ENCODE data around the gene CRIM1.

GRCh38 chr2:36489281-36489680 is 133.7 kb downstream of the CRIM1 start:
- TF ChIP-seq CTCF (IDR thresholded peaks at IDR 0.05) (no peak), POLR2A (IDR thresholded peaks at IDR 0.05) (no peak), POLR2AphosphoS5 (IDR thresholded peaks at IDR 0.05) (no peak), EP300 (IDR thresholded peaks at IDR 0.05) (no peak)

Data from suprapubic skin (tissue), 4 donors.